GM23248 (cell line): ENCODE data around the gene AGTR1. TPM values are rescaled to one million over a fixed set of nuclear protein-coding genes. Genes with fewer than 3 reads are reported as not detected.
A peak's percentile ranks its signal among the peaks of the same experiment; 100 is the strongest.

Source experiments
- DNase-seq: peaks from one replicate; pipeline ENCODE4 v3.0.0-alpha.2; 2015
- H2AFZ ChIP-seq: fragments of 200-600 bp; sonication (generic); 2 replicates; pipeline ENCODE4 v1.6.1; 2016; ENCODE audit warnings: antibody characterized with exemption
- H3F3A ChIP-seq: fragments of 200-600 bp; sonication (generic); 2 replicates; pipeline ENCODE4 v1.6.1; 2016; ENCODE audit warnings: mild to moderate bottlenecking, antibody characterized with exemption, mixed run types; ENCODE audit not compliant: insufficient read depth
- H3K27ac ChIP-seq: fragments of 200-600 bp; sonication (generic); 2 replicates; pipeline ENCODE4 v1.5.1; 2016; ENCODE audit warnings: mild to moderate bottlenecking
- H3K27me3 ChIP-seq: fragments of 200-600 bp; sonication (generic); replicated peaks from 2 replicates; pipeline ENCODE4 v1.6.1; 2016; ENCODE audit warnings: mild to moderate bottlenecking; ENCODE audit not compliant: insufficient read depth
- H3K36me3 ChIP-seq: fragments of 200-600 bp; sonication (generic); 2 replicates; pipeline ENCODE4 v1.6.1; 2016; ENCODE audit warnings: low read depth, mild to moderate bottlenecking
- H3K4me1 ChIP-seq: fragments of 200-600 bp; sonication (generic); 2 replicates; pipeline ENCODE4 v1.6.1; 2016; ENCODE audit warnings: mild to moderate bottlenecking; ENCODE audit not compliant: insufficient read depth
- H3K4me2 ChIP-seq: fragments of 200-600 bp; sonication (generic); one replicate; pipeline ENCODE4 v1.6.1; 2016; ENCODE audit warnings: mild to moderate bottlenecking; ENCODE audit not compliant: unreplicated experiment
- H3K4me3 ChIP-seq: fragments of 200-600 bp; sonication (generic); 2 replicates; pipeline ENCODE4 v1.5.1; 2016; ENCODE audit warnings: mild to moderate bottlenecking
- H3K79me2 ChIP-seq: fragments of 200-600 bp; sonication (generic); 2 replicates; pipeline ENCODE4 v1.6.1; 2016; ENCODE audit warnings: mild to moderate bottlenecking; ENCODE audit not compliant: insufficient read depth
- H3K9ac ChIP-seq: fragments of 200-600 bp; sonication (generic); 2 replicates; pipeline ENCODE4 v1.6.1; 2016; ENCODE audit warnings: mild to moderate bottlenecking
- H3K9me2 ChIP-seq: fragments of 200-600 bp; sonication (generic); 2 replicates; pipeline ENCODE4 v1.6.1; 2016; ENCODE audit warnings: mixed run types, mild to moderate bottlenecking, moderate library complexity; ENCODE audit not compliant: insufficient read depth
- H3K9me3 ChIP-seq: fragments of 200-600 bp; sonication (generic); one replicate; pipeline ENCODE4 v1.6.1; 2017; ENCODE audit warnings: low read depth
- H4K20me1 ChIP-seq: fragments of 200-600 bp; sonication (generic); 2 replicates; pipeline ENCODE4 v1.6.0; 2016; ENCODE audit not compliant: insufficient read depth
- EZH2 ChIP-seq: fragments of 200-600 bp; sonication (generic); IDR thresholded peaks from 2 replicates; pipeline ENCODE4 v1.6.1; 2018; ENCODE audit warnings: antibody characterized with exemption, mild to moderate bottlenecking; ENCODE audit not compliant: insufficient read depth, poor library complexity, severe bottlenecking
- EZH2phosphoT487 ChIP-seq: fragments of 200-600 bp; sonication (generic); IDR thresholded peaks from 2 replicates; pipeline ENCODE4 v1.6.1; 2018; ENCODE audit warnings: antibody characterized with exemption, moderate library complexity, mild to moderate bottlenecking, low read depth; ENCODE audit not compliant: insufficient read depth
- WGBS, 2 experiments: methylation state at CpG; one replicate each; pipeline ENCODE4 v1.1.6; 2015 to 2017; ENCODE audit warnings: low lambda C conversion rate in 2 of 2, low coverage in 1 of 2; ENCODE audit errors: missing lambda C conversion rate in 2 of 2; 5-methylcytosine and 5-hydroxymethylcytosine counted together
- in situ Hi-C: fragments of 300-500 bp; cut with MboI; formaldehyde crosslinking; loops from 2 replicates; pipeline ENCODE4 v1.15.0; 2020
- polyA plus RNA-seq: library from polyadenylated mRNA; unstranded; fragments of >200 nt; fragmentation: Nextera tagmentation; extraction: Ambion mirVana; gene quantifications from 2 replicates; pipeline ENCODE4 v1.2.1, GENCODE V29; 2016
- total RNA-seq: library from RNA; depleted of rRNA; stranded (reverse); fragments of >200 nt; shearing (Covaris generic); gene quantifications from 2 replicates; pipeline ENCODE4 v1.2.3, GENCODE V29; 2014

Gene AGTR1
- total and polyA plus RNA-seq, 2 experiments from 2014 or later, result 4.0 TPM

DNA sequence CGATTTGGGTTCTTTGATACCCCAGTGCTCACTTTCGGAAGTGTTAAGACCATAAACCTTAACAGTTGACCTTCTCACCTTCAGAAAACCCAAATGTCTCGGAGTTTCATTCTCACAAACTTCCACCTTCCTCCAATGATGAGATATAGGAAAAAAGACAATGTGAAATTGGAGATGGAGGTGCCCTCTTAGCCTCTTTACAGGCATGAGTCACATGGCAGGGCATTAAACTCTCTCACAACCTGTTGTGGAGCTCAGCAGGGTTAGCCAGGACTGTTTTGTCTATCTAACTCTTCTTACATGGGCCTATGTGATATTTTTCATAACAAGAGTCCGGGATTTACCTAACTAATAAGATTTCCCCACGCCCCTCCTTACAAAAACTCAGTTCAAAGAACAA, 10.7 kb downstream of the AGTR1 start:
- 93 to 95% methylated on average over 5 of the region's 5 CpGs for WGBS, 2 experiments
- no peaks in the 10 kb centered on the region for H3K36me3 ChIP-seq
- no peak for DNase-seq
- no peaks in the 10 kb centered on the region for H3K27me3 ChIP-seq
- H3K9me2 ChIP-seq, result no peaks in the 10 kb centered on the region; the same call in 1 of the 2 replicates
- no peak for TF ChIP-seq EZH2
- TF ChIP-seq EZH2phosphoT487, result no peak
- H3F3A ChIP-seq, result no peaks in the 10 kb centered on the region
- H2AFZ ChIP-seq, result no peak overlapping the region
- H3K4me1 ChIP-seq, result peaks cover 22% of the 10 kb centered on the region
- no peaks in the 10 kb centered on the region for H3K79me2 ChIP-seq
- in situ Hi-C loops, result no loop called here
- no peak overlapping the region for H3K9ac ChIP-seq
- no peaks in the 10 kb centered on the region for H3K9me3 ChIP-seq
- no peak overlapping the region for H3K4me3 ChIP-seq
- H3K27ac ChIP-seq, result no peak overlapping the region
- peak overlapping the region; percentile 27 for H3K4me2 ChIP-seq
- H4K20me1 ChIP-seq, result no peaks in the 10 kb centered on the region

DNA sequence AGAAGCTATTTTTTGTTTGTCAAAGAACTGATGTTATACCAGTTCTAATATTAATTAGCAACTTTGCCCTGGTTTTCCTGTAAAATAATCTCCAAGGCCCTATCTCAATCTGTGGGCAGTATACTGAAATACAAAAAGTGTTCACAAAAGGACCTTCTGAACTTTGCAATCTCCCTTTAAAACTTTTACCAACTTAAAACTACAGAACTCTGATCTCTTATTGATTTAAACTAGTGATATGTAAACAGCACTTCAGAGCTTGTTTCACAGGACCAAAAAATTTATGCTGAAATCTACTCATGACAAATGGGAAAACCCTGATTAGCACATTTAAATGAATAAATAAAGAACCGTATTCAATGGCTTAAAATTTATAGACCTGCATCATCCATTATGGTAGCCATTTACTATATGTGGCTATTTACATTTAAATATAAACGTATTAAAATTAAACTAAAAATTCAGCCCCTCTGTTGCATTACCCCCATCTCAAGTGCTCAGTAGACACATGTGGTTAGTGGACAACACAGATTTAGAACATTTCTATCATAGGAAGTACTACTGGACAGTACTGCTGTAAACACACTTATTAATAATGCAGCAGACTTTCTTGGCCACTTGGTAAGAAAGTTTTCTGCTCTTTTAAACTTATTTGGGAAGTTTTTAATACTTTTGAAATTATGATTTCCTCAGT, 12.0 kb downstream of the AGTR1 start:
- no peaks in the 10 kb centered on the region; the same call in 1 of the 2 replicates for H3K9me2 ChIP-seq
- WGBS, 2 experiments, result 94 to 98% methylated on average over 2 of the region's 2 CpGs
- no peaks in the 10 kb centered on the region for H3K9me3 ChIP-seq
- no peak overlapping the region for H3K4me3 ChIP-seq
- no peak for DNase-seq
- in situ Hi-C loops, result loop anchor here (10.0 kb wide), 1 partner anchor 325 kb away; no protein-coding TSS in a partner anchor
- TF ChIP-seq EZH2phosphoT487, result no peak
- no peak for TF ChIP-seq EZH2
- H3F3A ChIP-seq, result no peaks in the 10 kb centered on the region
- H2AFZ ChIP-seq, result no peak overlapping the region
- no peaks in the 10 kb centered on the region for H4K20me1 ChIP-seq
- no peaks in the 10 kb centered on the region for H3K27me3 ChIP-seq
- no peaks in the 10 kb centered on the region for H3K79me2 ChIP-seq
- no peaks in the 10 kb centered on the region for H3K36me3 ChIP-seq
- H3K9ac ChIP-seq, result no peak overlapping the region
- H3K27ac ChIP-seq, result no peak overlapping the region
- H3K4me1 ChIP-seq, result peaks cover 22% of the 10 kb centered on the region
- no peak overlapping the region for H3K4me2 ChIP-seq

DNA sequence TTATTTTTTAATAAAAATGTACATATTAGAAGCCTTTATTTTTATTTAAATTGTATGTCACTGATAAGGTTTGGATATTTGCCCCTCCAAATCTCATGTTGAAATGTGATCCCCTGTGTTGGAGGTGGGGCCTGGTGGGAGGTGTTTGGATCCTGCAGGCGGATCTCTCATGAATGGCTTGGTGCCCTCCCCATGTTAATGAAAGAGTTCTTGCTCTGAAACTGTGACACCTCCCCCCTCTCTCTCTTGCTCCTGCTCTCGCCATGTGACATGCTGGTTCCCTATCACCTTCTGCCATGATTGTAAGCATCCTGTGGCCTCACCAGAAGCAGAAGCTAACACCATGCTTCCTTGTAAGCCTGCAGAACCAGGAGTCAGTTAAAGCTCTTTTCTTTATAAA, 13.0 kb downstream of the AGTR1 start:
- H2AFZ ChIP-seq, result no peak overlapping the region
- H3K27ac ChIP-seq, result no peak overlapping the region
- H3F3A ChIP-seq, result no peaks in the 10 kb centered on the region
- no peak for TF ChIP-seq EZH2phosphoT487
- TF ChIP-seq EZH2, result no peak
- H3K4me2 ChIP-seq, result no peak overlapping the region
- no peaks in the 10 kb centered on the region for H3K79me2 ChIP-seq
- no peaks in the 10 kb centered on the region for H4K20me1 ChIP-seq
- WGBS, 2 experiments, result 94 to 97% methylated on average over 2 of the region's 2 CpGs
- no peak overlapping the region for H3K4me3 ChIP-seq
- no peaks in the 10 kb centered on the region for H3K9me3 ChIP-seq
- H3K9me2 ChIP-seq, result no peaks in the 10 kb centered on the region; the same call in 1 of the 2 replicates
- H3K4me1 ChIP-seq, result peaks cover 22% of the 10 kb centered on the region
- H3K27me3 ChIP-seq, result no peaks in the 10 kb centered on the region
- H3K9ac ChIP-seq, result no peak overlapping the region
- no peaks in the 10 kb centered on the region for H3K36me3 ChIP-seq
- in situ Hi-C loops, result loop anchor here (10.0 kb wide), 1 partner anchor 326 kb away; no protein-coding TSS in a partner anchor
- DNase-seq, result no peak

DNA sequence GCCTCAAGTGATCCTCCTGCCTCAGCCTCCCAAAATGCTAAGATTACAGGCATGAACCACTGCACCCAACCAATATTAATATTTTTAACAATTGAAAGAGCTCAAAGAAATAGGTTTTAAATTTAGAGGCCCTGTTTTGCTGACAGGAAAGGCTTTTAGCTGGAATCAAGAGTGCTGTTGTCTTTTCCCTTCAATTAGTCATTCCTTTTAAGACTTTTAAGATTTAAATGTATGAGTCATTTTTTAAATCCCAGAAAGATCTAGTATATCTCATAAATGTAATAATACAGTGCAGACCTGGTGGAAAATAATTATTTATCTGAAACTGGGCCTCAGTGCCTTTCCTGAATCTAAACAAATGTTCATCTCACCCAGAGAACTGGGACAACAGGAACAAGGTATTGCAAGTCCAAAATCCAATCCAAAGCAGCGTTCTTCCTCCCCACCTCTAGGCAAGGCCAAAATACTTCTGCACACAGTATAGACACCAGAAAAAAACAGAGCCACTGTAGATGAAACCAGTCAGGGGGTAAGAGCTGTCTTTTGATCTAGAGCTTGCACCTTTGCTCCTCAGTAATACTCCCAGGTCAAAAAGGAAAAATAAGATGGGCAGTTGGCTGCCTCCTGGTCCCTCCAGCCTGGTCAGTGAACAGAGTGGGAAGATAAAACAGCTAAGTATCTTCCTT, 14.4 kb downstream of the AGTR1 start:
- Histone ChIP-seq H3K27me3 (no peaks in the 10 kb centered on the region), H3K9me3 (no peaks in the 10 kb centered on the region), H3F3A (no peaks in the 10 kb centered on the region), H3K79me2 (no peaks in the 10 kb centered on the region), H3K4me3 (no peak overlapping the region), H4K20me1 (no peaks in the 10 kb centered on the region), H2AFZ (0 out of 2 replicates have a peak overlapping the region, but pooled peaks have one; percentile 19), H3K4me1 (peaks cover 29% of the 10 kb centered on the region), H3K27ac (peak overlapping the region; percentile 33; the same call in 1 of the 2 replicates), H3K9ac (no peak overlapping the region), H3K36me3 (no peaks in the 10 kb centered on the region), H3K4me2 (no peak overlapping the region), H3K9me2 (no peaks in the 10 kb centered on the region)
- peak; percentile 61 for DNase-seq
- in situ Hi-C loops, result loop anchor here (10.0 kb wide), 1 partner anchor 327 kb away; no protein-coding TSS in a partner anchor
- WGBS, 2 experiments, result 94 to 100% methylated on average over 1 of the region's 1 CpG
- TF ChIP-seq EZH2, result no peak
- no peak for TF ChIP-seq EZH2phosphoT487
